ENCODE measurements around the gene SMPD3.

Gene SMPD3

GRCh38 chr16:68427649-68428303 lies 20.5 kb downstream of the SMPD3 start:
- H3K27me3 ChIP-seq (replicated peaks) = peaks cover 2% of the 10 kb centered on the region
- H3K27ac ChIP-seq = no peak overlapping the region
- H3K4me3 ChIP-seq (ENCODE audit: low read depth, low read length) = no peak overlapping the region
- no peaks in the 10 kb centered on the region for H3K36me3 ChIP-seq (replicated peaks)
- in situ Hi-C loops (cut with HindIII; ENCODE audit: low pct_ligation_motif_present, low sequenced_read_pairs) = no loop called here
- TF ChIP-seq, protein P1, sequence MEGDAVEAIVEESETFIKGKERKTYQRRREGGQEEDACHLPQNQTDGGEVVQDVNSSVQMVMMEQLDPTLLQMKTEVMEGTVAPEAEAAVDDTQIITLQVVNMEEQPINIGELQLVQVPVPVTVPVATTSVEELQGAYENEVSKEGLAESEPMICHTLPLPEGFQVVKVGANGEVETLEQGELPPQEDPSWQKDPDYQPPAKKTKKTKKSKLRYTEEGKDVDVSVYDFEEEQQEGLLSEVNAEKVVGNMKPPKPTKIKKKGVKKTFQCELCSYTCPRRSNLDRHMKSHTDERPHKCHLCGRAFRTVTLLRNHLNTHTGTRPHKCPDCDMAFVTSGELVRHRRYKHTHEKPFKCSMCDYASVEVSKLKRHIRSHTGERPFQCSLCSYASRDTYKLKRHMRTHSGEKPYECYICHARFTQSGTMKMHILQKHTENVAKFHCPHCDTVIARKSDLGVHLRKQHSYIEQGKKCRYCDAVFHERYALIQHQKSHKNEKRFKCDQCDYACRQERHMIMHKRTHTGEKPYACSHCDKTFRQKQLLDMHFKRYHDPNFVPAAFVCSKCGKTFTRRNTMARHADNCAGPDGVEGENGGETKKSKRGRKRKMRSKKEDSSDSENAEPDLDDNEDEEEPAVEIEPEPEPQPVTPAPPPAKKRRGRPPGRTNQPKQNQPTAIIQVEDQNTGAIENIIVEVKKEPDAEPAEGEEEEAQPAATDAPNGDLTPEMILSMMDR (IDR thresholded peaks at IDR 0.05; ENCODE audit: low read depth, low read length, missing control alignments) = no peak
- DNase-seq = no peak

- TF ChIP-seq, protein P1 (IDR thresholded peaks at IDR 0.05; ENCODE audit: low read depth, low read length, missing control alignments) = no peak
- in situ Hi-C loops (cut with HindIII; ENCODE audit: low pct_ligation_motif_present, low sequenced_read_pairs) = no loop called here
- Histone ChIP-seq H3K27ac (no peak overlapping the region), H3K36me3 (replicated peaks) (no peaks in the 10 kb centered on the region), H3K27me3 (replicated peaks) (peaks cover 3% of the 10 kb centered on the region), H3K4me3 (ENCODE audit: low read depth, low read length) (no peak overlapping the region)
- DNase-seq = no peak
These were observed 22.0 kb downstream of the SMPD3 start for GRCh38 chr16:68426347-68426652.

DNA sequence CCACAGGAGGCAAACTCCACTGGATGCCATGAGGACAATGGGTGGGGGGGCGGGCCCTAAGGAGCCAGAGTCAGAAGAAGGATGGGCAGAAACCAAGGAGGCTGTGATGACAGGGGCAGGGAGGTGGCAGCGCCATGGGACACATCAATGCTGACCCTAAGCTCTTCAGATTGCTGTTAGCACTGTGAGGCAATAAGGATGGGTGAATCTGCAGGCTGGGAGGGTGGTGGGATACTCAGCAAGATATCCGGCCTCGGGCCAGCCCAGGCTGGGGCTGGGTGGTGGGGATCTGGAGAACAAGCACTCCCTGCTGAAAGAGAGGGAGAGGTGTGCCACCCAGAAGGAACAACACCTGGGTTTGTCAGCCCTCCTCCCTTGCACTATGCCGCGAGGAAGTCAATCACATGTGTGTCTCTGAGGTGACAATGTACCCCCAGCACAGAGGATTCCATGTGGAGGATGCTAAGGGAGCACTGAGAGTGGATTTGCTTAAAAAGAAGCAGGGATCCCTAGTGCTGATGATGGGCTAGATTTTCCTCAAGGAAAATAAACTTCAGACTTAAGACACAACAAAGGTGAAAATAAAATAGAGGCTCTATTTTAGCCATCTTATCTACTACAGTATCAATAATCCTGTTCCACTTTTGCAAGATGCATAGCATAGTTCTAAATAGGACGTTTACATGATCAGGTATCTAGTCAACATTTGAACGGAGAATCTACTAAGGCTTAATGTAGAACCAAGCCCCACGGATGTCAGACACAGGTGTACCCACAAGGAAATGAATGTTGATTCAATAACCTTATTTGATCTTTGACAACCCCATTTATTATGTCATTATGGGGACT lies 22.6 kb downstream of the SMPD3 start:
- in situ Hi-C loops (cut with HindIII; ENCODE audit: low pct_ligation_motif_present, low sequenced_read_pairs) = no loop called here
- H3K27me3 ChIP-seq (replicated peaks) = peaks cover 3% of the 10 kb centered on the region
- no peak overlapping the region for H3K4me3 ChIP-seq (ENCODE audit: low read depth, low read length)
- TF ChIP-seq, protein P1 (IDR thresholded peaks at IDR 0.05; ENCODE audit: low read depth, low read length, missing control alignments) = no peak
- DNase-seq = no peak
- no peak overlapping the region for H3K27ac ChIP-seq
- H3K36me3 ChIP-seq (replicated peaks) = no peaks in the 10 kb centered on the region

- H3K4me3 ChIP-seq (ENCODE audit: low read depth, low read length) = no peak overlapping the region
- in situ Hi-C loops (cut with HindIII; ENCODE audit: low pct_ligation_motif_present, low sequenced_read_pairs) = no loop called here
- TF ChIP-seq, protein P1 (IDR thresholded peaks at IDR 0.05; ENCODE audit: low read depth, low read length, missing control alignments) = no peak
- peaks cover 3% of the 10 kb centered on the region for H3K27me3 ChIP-seq (replicated peaks)
- no peak overlapping the region for H3K27ac ChIP-seq
- no peak for DNase-seq
- H3K36me3 ChIP-seq (replicated peaks) = no peaks in the 10 kb centered on the region
These were observed 24.5 kb downstream of the SMPD3 start for GRCh38 chr16:68423771-68424170.

DNA sequence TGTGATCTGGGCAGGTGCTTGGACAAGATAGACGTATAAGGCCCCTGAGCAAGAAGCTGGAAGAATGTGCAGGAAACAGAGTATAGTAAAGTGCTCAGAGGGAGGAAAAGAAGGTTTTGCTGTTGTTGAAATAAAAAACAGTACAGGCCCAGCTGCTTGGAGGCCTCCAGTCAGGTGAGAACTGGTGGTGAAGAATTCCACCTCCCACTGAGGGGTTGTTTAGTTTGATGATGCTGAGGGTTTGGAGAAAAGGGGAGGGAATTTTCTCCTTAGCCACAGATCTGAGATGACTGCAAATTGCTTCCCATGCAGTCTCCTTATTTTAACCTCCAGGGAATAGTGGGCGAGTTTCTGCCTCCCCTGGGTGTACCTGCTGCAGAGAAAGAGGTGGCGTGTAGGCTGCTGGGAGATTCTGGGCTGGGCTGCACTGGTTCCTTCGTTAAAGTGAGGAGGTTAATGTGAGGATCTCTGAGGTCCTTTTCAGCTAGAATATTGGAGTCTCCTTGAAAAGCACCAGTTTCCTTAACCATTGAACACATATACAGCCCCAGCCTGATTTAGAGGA lies 25.8 kb downstream of the SMPD3 start:
- no peak for DNase-seq
- Histone ChIP-seq H3K36me3 (replicated peaks) (no peaks in the 10 kb centered on the region), H3K27ac (no peak overlapping the region), H3K4me3 (ENCODE audit: low read depth, low read length) (no peak overlapping the region), H3K27me3 (replicated peaks) (peaks cover 3% of the 10 kb centered on the region)
- TF ChIP-seq, protein P1 (IDR thresholded peaks at IDR 0.05; ENCODE audit: low read depth, low read length, missing control alignments) = no peak
- in situ Hi-C loops (cut with HindIII; ENCODE audit: low pct_ligation_motif_present, low sequenced_read_pairs) = no loop called here

All from brain microvascular endothelial cell (primary cell).